GM18520 (cell line): ENCODE data around the gene GCNT4.

Source experiments
- ATAC-seq: cut with Tn5 transposase; IDR thresholded peaks from one replicate; pipeline ENCODE4 v1.9.1; 2021; ENCODE audit not compliant: unreplicated experiment

The GCNT4 gene

DNA sequence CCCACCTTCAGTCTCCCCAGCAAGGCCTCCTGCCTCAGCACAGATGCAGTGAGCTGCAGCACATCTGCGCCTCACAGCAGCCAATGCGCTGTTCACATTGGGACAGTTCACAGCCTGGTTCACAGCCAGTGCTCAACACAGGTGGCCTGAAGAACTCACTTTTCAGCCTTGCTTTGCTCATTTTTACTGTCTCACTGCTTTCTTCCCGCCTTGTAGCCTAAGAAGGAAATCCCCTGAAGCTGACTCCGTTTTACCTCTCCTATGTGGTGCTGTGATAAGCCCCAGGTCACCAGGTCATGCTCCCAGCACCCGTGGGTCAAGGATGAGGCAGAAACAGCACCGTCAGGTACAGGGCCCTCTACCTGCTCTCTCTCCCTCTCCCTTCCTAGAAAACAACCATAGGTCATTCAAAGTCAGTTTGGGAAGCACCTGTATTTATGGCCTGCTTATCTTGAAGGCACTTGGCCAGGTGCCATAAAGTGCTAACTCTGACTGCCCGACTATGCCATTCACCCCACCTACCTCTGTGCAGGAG, 1.1 kb downstream of the GCNT4 start:
- ATAC-seq = no peak

DNA sequence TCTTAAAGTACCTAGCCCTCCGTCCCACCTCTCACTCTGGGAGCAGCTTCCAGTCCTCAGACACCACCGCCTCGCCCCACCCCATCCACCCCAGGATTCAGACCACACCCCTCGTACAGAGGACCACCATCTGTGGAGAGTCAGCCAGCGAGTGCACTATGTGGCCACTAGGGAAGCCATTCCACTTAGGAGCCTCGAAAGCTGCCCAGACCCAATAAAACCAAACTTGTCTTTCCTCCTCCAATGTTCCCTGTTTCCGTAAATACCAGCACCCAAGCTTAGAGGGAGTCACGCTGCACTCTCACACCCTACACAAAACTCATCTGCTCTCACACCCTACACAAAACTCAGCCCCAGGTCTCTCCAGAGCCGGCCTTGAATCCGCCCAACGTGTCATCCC, 1.9 kb downstream of the GCNT4 start:
- no peak for ATAC-seq

DNA sequence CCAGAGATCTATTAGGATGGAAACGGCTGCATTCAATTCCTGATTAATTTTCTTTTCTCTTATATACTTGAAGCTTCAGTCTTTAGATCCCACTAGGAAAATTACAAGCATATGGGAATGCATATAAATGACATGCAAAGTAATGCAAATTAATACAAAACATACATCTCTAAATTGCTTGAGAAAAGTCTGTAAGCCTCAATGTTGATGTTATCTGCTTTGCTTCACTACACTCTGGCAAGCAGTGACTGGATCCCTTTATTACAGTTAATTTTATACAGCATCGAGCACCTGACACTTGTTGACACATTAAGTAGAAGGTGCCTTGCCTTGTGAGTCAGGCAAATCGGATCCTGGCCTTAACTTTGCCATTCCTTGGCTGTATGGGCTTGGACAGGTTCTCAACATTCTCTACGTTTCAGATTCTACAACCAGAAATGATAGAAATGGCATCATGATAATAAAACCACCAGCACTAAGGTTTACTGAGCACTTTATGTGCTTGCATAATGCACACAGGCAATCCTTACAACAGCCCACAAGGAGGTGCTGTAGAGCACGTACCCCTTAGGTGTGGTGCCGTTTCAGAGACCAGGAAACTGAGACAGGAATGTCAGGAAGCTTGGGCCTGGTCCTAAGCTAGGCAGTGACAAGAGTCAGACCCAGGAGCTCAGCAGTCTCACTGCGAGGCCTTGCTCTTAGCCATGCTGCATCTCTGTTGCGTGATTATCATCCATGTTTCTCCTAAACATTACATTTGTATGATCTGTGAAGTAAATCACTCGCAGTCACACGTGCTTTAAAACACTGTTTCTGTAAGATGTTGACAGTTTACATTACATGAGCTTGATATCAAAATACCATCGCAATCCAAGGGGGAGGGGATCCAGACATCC, 2.7 kb downstream of the GCNT4 start:
- no peak for ATAC-seq

DNA sequence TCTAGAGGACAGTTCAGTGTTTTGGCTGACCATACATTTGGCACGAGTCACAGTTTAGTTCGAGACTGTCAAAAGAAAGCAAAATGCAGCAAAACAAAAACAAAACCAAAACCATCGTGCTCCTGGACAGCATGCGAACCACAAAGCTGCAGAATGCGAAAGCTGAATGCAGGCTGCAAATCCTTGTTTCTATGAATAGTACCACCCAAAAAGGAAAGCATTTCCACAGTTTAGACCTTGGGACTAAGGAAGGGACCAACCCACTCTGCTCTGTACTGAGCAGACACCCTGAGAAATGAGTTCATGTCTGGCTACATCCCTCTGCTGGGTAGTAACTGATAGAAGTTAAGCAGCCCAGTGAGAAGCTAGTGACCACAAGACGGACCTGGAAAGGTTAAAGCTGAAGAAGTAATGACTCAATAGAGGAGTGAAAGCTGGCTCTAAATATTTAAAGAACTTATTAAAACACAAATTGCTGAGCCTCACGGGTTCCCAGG, 3.9 kb downstream of the GCNT4 start:
- peak; percentile 38 for ATAC-seq

DNA sequence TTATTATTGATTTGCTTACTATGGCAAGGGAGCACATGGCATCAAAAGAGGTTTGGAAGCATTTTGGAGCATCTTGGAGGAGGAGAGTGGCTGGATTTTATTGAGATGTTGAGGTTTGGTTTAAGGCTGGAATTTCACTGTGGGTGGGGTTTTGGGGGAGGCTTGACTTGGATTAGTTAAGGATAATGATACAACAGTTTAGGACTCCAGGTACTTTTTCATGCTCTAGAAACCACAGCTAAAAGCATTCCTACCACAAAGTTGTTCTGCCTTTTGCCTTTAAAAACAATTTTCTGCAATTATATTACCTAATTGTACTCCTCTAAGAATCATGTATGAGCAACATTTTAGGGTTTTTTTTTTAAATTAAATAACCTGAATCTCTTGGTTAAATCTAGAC, 5.0 kb downstream of the GCNT4 start:
- no peak for ATAC-seq

DNA sequence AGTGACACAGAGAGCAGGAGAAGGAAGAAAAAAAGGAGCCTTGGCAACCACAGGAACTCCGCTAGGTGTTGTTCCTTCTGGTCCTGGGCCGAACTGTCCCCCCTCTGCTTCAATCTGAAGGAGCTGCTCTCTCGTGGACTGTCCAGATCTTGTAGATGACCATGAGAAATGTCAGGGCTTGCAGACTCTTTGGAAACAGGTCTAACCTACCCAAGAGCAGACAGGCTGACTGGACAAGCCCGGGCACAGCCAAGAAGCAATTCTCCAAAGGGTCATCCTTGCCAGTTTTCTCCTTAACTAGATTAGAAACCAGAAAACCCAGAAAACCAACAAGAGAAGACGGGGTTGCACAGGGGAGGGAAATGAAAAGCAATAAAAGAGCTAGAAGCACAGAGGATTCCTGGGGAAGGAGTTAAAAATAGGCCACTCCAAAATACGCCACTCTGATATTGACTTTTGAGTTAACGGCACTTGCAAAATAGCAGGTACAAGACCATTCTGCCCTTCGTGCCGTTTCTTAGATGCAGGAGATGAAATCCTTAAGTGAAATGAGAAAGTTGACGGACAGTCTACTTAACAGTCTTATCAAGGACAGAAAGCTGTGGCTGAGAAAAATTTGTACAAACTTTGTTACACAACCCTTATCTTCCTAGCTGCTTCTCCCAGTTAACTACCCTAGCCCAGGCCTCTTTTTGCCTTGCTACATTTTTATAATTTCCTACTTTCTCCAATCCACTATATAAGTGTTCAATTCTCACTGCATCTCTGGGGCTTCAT, 5.8 kb downstream of the GCNT4 start:
- no peak for ATAC-seq

DNA sequence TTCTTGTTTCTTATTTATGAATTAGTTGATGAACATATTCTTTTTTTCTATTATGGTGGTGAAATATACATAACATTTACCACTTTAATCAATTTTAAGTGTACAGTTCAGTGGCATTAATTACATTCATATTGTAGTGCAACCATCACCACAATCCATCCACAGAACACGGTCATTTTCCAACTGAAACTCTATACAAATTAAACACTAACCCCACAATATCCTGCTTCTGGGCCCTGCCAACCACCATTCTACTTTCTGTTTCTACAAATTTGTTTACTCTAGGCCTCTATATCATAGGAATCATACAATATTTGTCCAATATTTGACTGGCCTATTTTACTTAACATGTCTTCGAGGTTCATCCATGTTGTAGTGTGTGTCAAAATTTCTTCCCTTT, 7.3 kb downstream of the GCNT4 start:
- ATAC-seq = no peak

DNA sequence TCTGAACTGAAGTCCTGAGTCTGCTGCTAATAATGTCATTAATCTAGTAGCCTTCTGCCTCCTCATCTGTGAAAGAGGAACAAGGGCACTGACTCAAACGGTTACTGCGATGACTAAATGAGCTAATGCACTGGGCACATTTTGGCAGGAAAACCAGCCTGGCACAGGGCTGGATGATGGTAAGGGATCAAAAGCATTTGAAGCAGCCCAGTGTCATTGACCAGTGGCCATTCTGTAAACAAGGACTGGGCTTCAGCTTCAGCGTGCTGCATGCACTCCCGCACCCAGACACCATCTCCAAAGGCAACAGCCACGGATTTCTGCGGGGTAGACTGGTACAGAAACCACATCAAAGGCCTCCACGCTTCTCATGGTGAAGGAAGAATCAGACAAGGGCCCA, 8.0 kb downstream of the GCNT4 start:
- no peak for ATAC-seq

DNA sequence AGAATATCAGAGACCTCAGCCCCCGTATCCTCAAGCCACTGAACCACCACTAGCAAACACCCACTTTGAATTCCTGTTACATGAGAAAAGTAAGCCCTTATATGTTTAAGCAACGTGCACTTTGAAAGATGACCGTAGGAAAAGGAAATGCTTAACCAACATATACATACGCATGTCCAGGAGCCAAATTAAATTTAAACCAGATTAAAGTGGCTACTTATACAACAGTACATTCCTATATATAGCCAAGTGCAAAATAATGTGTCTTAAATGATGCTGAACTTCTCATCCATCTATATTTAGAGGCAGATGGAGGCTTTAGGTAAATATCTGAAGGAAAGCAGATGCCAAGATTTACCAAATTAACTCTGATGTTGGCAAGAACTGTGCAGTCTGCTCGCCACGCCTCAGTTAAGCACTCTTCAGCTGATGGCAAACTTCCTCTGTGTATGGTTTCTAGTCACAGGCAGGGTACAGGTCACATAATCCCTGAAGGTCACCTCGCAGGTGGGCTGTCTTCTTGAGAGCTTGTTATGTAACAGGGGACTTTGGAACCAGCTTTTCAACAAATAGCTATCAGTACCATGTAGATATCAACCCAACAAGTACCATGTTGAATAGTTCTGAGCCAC, 8.6 kb downstream of the GCNT4 start:
- no peak for ATAC-seq

DNA sequence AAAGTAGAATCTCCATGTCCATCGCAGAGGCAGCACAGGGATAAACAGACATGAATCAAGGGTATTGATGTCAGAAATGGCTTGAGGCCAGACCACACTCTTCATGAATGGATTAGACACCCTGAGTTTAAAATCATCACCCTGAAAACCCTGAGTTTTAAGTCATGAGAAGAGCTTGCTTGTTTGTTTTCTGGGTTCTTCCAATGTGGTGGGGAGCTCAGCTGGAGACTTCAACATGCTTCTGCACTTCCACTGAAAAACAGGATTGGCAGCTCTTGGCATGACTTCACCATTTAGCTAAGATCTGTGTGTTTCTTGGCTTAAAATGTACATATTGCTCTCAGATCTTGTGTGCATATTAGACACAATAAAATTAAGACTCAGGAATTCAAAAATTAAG, 9.8 kb downstream of the GCNT4 start:
- ATAC-seq = no peak

DNA sequence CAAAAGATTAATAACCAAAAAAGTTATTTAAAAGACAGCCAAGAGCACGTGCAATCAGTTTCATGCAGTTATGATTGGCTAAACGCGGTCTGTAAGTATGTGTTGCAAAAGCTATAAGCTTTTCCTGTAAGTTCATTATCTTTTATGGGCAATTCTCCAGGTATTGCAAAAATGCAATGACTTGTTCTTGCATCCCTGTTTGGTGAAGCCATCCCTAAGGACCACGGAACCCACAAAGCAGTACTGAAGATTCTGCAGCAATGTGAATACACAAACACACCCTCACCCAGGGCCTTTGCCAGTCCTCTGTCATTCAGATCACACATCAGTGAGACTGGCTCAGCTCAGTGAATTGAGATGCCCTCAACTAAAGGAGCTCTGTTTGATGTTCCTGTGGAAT, 11.4 kb downstream of the GCNT4 start:
- no peak for ATAC-seq

DNA sequence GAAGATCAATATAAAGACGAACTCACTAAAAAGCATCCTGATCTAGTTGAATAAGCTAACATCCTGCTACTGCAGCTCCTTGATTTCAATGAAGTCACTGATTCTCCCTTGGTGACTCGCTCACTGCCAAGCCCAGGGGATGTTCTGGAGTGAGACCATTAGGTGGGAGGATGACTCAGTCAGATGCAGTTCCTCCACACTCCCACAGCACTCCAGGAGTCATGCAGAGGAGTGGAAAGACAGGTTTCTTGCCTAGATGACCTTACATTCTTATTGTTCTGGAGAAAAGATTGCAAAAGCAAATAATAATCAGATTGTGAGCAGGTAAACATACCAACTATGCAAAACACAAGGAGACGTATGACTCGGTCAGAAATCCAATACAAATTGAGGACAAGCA, 15.3 kb downstream of the GCNT4 start:
- no peak for ATAC-seq

DNA sequence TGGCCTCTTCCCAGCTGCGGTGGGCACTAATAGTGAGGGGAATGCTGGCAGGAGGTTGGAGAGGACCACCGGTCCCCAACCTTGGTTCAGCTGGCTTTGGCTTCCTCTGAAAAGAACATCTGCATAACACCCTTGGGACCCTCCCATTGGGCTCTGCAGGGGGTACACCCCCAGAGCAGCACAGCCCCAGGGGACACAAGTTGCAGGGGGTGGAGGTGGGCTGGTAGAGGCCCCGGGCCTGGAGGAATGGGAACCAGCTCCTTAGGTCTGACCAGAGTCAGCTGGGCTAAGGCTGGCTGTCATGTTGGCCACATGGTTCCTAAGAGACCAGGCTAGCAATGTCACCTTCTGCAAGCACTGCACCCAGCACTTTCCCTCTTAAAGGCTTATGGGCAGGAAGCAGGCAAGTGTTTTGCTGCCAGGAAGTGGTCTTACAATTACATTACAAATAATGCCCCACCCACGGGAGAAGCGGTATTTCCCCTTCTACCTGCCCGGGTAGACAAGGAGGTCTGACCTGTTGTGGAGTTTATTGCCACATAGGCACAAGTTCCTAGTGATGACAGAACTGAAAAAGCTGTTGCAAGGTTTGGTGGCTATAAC, 18.1 kb downstream of the GCNT4 start:
- no peak for ATAC-seq

DNA sequence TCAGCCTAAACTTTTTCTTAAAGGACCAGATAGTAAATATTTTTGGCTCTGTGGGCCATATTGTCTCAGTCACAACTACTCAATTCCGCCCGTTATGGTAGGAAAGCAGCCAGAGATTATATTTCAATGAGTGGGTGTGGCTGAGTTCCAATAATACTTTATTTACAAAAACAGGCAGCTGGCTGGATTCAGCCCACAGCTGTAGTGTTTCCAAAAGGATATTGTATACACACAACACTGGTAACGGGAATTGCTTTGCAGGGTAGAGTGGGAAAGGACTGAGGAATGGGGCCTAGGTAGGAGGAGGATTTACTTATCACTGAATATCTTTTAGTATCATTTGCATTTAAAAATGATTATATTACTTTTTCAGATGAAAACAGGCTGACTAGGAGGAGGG, 21.0 kb downstream of the GCNT4 start:
- ATAC-seq = no peak

DNA sequence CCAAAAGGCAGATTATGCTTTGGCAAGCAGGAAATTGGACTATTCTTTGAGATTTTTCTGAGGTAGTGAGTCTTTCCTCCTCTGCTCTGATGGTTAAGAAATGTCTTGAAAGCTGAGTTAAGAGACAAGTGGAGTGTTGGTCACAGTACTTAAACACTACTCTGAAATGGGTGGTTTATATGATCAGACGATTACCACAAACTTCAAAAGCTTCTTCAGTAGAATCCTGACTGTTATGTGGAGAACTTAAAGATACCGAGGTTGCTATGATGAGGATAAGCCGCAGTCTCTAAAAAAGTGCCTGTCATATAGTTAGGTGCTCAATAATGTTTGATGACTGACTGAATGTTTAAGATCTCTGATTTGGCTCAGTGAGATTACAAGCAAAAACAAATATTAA, 24.3 kb downstream of the GCNT4 start:
- no peak for ATAC-seq

DNA sequence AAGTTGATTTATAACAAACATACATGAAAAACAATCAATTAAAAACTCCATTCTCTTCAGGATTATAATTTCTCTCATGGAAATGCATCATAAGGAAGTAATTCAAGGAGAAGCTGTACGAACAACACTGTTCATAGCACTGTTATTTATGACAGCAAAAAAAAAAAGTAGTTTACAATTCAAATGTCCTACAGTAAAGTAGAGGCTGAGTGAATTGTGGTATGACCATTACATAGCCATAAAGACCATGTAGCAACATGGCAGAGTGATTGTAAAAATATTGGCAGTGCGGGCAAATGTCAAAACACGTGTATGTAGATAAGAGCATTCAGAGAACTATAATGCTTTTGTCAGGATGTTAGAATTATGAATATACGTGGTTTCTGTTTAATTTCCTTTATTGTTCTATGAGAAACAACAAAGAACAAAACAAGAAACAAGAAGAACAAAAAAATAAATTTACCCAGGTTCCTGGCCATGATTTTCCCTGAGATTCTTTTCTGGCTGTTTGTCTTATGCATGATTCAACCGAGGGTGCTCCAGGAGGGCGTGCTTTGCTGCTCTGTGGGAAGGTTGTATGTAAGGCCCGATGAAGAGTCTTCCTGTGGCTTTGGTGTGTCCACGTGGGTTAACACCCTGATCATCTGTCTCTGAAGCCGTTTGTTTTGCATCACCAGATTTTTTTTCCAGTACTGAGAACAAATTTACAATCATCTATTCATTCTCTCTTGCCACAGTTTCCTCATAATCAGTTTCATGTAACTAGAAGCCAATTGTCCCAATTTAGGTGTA, 28.8 kb downstream of the GCNT4 start:
- no peak for ATAC-seq

DNA sequence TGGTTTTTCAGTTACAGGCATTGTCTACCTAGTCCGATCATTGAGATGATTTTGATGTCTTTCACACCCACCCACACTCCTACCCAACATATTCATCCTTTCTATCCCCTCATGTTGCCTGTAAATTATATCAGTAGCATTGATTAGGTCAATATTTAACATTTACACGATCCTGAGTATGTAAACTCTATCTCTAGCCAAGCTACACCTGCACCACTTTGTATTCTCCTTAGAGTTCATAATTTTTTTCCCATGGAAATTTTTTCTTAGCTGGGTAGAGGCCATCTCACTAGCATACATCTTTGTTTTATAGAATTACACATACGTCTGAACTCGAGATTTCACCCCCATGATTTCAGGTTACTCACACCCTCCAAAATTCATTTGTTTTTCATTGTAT, 30.6 kb downstream of the GCNT4 start:
- no peak for ATAC-seq

DNA sequence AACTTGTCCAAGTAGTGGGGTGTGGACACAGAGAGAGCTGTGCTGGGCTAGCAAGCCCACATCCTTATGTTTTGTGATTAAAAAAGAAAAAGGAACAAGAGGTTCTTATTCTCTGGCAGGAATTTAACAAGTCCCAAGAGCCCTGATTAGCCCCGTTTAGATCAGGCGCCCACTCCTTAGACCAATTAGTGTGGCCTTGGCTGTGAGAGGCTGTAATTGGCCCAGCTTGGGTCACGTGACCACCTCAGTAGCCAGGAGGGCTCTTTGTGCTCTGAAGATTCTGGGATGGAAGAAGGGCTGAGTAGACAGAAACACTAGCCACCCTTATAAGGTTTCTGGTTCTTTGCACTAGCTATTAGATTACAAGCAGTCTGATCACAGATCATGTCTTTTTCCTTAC, 31.1 kb downstream of the GCNT4 start:
- no peak for ATAC-seq

DNA sequence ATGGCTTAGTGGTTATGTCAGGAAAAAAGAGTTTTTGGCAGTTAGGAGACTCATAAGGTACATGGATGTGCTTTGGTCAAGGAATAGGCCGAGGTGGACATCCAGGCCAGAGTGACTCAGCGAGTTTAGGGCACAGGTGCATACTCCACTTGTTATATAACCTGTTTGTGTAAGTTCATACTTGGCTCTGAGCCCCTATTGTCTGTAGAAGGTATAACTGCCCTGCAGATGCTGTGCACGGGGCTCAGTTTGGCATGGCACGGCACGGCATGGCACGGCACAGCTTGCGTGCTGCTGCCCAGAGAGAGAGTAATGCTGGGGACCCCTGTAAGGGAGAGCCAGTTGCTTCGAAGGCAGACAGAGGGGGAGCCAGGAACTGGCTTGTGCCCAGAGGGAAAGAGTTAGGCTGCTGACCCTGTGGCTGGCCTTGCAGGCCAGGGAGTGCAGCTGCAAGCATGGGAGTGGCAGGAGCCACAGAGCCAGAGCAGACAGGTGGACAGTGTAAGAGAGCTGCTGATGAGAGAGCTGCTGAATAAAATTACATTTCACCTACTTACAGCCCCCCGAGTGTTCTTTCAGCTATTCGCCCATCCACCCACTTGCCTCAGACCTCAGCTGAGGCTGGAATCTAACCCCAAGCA, 32.2 kb downstream of the GCNT4 start:
- ATAC-seq = no peak
